Keratinocyte (primary cell): ENCODE data around the gene MYADM.

Experiments
- EZH2 ChIP-seq: IDR thresholded peaks from one replicate; pipeline ENCODE4 v1.6.1; 2012; ENCODE audit warnings: inconsistent platforms, mild to moderate bottlenecking, low read length, moderate library complexity
- TF ChIP-seq, protein P1 (sequence below), 3 experiments: IDR thresholded peaks in 1 of 3; conservative IDR thresholded peaks in 1 of 3; optimal IDR thresholded peaks in 1 of 3; 2 replicates in 2 of 3; 3 replicates in 1 of 3; pipeline versions ENCODE3 to v1.5.1; 2011; ENCODE audit warnings: low read length in 3 of 3, mild to moderate bottlenecking in 3 of 3, moderate library complexity in 2 of 3, control low read depth in 1 of 3, inconsistent platforms in 1 of 3; ENCODE audit not compliant: insufficient read depth in 2 of 3; ENCODE audit errors: extremely low read depth in 1 of 3

DNA sequence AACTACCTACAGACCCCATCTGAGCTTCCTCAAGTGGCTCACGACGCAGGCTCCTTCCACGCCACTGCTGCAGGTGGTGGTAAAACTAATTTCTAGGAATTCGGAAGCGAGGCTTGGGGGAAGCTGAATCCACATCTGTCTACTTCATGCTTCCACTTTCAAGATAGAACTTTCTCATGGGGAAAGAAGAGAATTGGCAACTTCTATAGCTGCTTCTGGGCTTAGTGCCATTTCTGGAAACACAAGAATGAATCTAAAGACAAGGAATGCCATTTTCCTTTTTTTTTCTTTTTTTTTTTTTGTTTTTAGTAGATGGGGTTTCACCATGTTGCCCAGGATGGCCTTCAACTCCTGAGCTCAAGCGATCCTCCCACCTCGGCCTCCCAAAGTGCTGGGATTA is 40.8 kb upstream of the MYADM start:
- TF ChIP-seq, protein P1, sequence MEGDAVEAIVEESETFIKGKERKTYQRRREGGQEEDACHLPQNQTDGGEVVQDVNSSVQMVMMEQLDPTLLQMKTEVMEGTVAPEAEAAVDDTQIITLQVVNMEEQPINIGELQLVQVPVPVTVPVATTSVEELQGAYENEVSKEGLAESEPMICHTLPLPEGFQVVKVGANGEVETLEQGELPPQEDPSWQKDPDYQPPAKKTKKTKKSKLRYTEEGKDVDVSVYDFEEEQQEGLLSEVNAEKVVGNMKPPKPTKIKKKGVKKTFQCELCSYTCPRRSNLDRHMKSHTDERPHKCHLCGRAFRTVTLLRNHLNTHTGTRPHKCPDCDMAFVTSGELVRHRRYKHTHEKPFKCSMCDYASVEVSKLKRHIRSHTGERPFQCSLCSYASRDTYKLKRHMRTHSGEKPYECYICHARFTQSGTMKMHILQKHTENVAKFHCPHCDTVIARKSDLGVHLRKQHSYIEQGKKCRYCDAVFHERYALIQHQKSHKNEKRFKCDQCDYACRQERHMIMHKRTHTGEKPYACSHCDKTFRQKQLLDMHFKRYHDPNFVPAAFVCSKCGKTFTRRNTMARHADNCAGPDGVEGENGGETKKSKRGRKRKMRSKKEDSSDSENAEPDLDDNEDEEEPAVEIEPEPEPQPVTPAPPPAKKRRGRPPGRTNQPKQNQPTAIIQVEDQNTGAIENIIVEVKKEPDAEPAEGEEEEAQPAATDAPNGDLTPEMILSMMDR (optimal IDR thresholded peaks at IDR 0.05 in 1 of 3, IDR thresholded peaks at IDR 0.05 in 1 of 3, conservative IDR thresholded peaks at IDR 0.05 in 1 of 3; ENCODE audit: extremely low read depth in 1 of 3, insufficient read depth in 2 of 3, low read length in 3 of 3) = no peak
- TF ChIP-seq EZH2 = no peak
